GM11168 (cell line): Measurements from ENCODE around the gene PDLIM4.

Experiments
- in situ Hi-C: fragments of 300-500 bp; cut with MboI; formaldehyde crosslinking; loops from one replicate; pipeline ENCODE4 v1.12.0; 2022; ENCODE audit warnings: low sequenced_read_pairs; ENCODE audit not compliant: unreplicated experiment

Gene PDLIM4

DNA sequence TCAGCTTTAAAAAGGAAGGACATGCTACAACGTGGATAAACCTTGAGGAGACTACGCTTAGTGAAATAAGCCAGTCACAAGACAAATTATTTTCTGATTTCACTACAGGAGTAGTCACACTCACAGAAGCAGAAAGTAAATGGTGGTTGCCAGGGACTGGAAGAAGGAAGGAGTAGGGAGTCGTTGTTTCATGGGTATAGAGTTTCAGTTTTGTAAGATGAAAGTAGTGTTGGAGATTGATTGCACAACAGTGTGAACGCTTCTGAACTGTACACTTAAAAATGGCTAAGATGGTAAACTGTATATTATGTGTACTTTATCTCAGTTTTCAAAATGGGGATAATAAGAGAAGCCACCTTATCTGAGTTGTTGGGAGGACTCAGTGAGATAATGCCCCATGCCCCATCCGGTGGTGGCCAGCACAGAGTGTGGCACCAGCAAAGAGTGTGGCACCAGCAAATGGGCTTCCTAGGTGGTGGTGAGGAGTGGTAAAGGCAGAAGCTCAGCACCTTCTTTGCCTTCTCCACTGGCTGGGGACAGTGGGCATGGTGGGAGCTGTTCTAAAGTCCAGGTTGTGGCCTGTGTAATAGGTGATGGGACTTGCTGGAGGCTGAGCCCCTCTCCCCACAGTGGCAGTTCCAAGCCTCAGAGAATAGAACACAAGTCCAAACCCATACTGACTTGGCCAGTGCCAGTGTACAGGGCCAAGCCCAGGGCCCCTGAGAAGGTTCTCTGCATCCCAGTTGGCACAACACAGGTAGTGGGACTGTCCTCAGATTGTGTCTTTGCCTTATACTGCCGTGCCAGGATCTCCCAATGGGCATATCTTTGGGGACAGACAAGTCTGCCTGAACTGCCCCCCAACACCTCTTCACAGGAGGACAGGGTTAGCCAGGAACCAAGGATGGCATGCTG is 41.1 kb downstream of the PDLIM4 start:
- in situ Hi-C loops = no loop called here

DNA sequence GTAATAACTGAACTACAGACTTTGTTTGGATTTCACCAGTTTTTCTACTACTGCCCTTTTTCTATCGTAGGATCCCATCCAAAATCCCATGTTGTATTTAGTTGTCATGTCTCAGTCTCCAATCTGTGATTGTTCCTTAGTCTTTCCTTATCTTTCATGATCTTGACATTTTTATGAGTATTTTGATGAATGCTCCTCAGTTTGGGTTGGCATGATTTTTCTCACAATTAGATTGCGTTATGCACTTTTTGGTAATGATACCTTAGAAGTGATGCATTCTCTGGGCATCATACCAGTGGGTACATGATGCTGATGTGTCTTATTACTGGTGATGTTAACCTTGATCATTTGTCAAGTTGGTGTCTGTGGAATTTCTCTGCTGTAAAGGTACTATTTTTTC is 42.4 kb downstream of the PDLIM4 start:
- in situ Hi-C loops = no loop called here

GRCh38 chr5:132300577-132301343 is 43.3 kb downstream of the PDLIM4 start:
- in situ Hi-C loops = no loop called here

GRCh38 chr5:132301344-132302271 is 44.1 kb downstream of the PDLIM4 start:
- in situ Hi-C loops = no loop called here

DNA sequence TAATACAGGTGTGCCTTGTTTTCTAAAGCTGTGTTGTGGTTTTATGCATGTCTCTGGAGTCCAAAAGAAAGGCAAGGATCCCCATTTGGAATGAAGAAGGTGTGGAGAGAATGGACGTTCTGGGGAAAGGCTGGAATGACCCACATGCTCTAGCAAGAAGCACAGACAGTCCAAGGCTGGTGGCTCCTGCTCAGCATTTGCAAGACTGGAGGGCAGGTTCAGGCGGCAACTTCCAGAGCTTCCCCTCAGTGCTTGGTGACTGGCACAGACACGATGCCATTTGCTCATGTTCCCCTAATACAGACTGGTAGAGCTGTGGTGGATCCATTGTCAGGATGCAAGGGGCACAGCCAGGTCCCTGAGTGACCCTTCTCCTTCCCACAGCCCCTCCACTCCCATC is 44.9 kb downstream of the PDLIM4 start:
- in situ Hi-C loops = no loop called here

- in situ Hi-C loops = no loop called here
Observed at GRCh38 chr5:132303589-132303988, 46.1 kb downstream of the PDLIM4 start.

- in situ Hi-C loops = no loop called here
Observed at GRCh38 chr5:132305420-132305819, 47.9 kb downstream of the PDLIM4 start.

DNA sequence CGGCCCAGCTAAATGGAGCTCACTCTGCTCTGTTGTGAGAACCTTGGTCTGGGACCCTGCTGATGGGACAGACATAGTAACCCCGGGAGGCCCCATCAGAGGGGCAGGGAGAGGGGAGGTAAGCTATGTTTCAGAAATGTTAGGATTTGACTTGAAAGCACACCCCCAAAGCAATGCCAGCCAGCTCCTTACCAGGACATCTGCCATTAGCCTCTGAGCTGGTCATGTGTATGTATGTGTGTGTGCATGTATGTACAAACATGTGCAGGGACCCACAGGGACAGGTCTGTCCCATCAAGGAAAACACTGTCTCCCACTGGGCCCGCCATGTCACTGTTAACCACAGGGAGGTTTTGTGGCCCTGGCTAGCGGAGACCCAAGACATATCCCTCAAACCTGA is 51.2 kb downstream of the PDLIM4 start:
- in situ Hi-C loops = no loop called here

DNA sequence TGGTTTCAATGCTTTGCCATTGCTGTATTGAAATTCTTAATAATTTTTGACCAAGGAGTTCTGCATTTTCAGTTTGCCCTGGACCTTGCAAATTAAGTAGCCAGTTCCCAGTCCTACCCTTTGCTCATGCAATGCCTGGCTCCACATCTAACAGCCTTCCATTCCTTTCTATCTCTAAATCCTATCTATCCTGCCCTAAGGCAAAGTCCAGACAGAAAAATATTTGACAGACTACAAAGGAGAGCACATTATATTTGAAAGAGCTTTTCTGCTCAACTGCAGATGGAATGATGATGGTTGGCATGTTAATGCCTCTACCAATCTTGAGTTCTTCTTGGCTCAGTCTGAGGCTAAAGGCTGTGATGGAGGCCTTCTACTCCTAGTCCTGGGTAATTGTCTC is 52.2 kb downstream of the PDLIM4 start:
- in situ Hi-C loops = no loop called here

- in situ Hi-C loops = no loop called here
Observed at GRCh38 chr5:132310141-132310834, 52.8 kb downstream of the PDLIM4 start.

- in situ Hi-C loops = no loop called here
Observed at GRCh38 chr5:132313366-132313765, 55.9 kb downstream of the PDLIM4 start.

- in situ Hi-C loops = no loop called here
Observed at GRCh38 chr5:132313961-132314432, 56.5 kb downstream of the PDLIM4 start.

DNA sequence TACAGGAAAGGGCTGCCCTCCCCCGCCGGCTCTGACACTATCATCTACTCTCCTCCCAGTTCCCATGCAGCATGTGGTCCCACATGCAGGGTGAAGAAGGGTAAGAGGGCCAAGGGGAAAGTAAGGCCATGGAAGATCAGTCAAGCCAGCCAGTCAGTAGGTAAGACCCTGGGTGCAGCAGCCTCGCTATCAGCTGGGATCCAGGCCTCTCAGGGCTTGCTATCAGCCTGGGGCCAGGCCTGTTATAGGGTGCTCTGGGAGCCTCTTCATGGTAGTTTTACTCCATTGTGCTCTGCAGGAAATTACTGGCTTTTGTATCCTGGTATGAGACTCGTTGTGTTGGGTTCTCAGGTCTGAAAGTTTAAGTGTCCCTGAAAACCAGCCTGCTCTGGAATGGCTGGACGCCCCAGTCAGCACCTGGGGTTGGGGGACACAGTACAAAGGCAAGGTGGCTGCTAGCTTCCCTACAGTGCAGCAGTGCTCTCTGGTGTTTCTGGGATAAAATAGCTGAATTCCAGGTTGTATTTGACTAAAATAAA is 58.1 kb downstream of the PDLIM4 start:
- in situ Hi-C loops = no loop called here

GRCh38 chr5:132319975-132320374 is 62.5 kb downstream of the PDLIM4 start:
- in situ Hi-C loops = no loop called here

DNA sequence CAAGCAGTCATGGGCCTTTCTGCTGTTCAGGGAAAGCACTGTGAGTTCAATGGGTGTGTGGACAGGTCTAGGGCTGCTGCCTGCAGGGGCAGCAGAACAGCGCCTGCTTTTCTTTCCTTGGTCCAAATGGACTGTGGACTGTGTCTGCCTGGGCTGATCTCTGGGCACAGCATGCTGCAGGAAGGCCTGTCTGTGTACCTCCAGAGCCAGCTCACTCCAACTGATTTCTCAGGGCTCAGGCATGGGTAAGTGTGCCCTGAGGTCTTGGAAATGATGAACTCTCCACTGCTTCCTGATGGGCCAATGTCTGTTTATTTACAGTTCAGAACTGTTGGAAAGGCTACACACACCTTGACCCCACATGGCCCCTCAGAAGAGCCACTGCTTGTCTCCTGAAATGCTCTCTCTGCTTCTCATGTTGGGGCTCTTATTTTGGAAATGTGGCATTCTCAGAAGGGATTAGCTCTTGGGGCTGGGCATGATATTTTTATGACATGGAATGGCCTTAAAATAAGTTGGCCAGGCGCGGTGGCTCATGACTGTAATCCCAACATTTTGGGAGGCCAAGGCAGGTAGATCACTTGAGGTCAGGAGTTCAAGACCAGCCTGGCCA is 63.7 kb downstream of the PDLIM4 start:
- in situ Hi-C loops = no loop called here

GRCh38 chr5:132322266-132322665 is 64.8 kb downstream of the PDLIM4 start:
- in situ Hi-C loops = no loop called here
